GM19324 (cell line): ENCODE results near the gene AK5.
"Not testable (repeated sequence)": the region's sequence is repeated elsewhere in the genome, so short reads cannot be mapped to it uniquely, and the experiment has no call there.

Experiments used
- ATAC-seq: cut with Tn5 transposase; IDR thresholded peaks from one replicate; pipeline ENCODE4 v1.9.1; 2021; ENCODE audit warnings: mild to moderate bottlenecking, moderate library complexity; ENCODE audit not compliant: unreplicated experiment, low FRiP score

The AK5 gene

GRCh38 chr1:77283701-77284425 is 2.0 kb downstream of the AK5 start:
- ATAC-seq: no peak

GRCh38 chr1:77287535-77287934 is 5.7 kb downstream of the AK5 start:
- ATAC-seq: no peak

GRCh38 chr1:77288275-77288674 is 6.5 kb downstream of the AK5 start:
- ATAC-seq: no peak

- ATAC-seq: no peak
These were observed 8.8 kb downstream of the AK5 start for GRCh38 chr1:77290576-77290975.

- no peak for ATAC-seq
These were observed 10.7 kb downstream of the AK5 start for GRCh38 chr1:77292551-77292950.

GRCh38 chr1:77300566-77300965 is 18.7 kb downstream of the AK5 start:
- no peak for ATAC-seq

- ATAC-seq: no peak
These were observed 21.6 kb downstream of the AK5 start for GRCh38 chr1:77303387-77303786.

GRCh38 chr1:77308889-77309621 is 27.2 kb downstream of the AK5 start:
- ATAC-seq: no peak

- ATAC-seq: no peak
These were observed 29.1 kb downstream of the AK5 start for GRCh38 chr1:77310924-77311323.

GRCh38 chr1:77312364-77312763 is 30.5 kb downstream of the AK5 start:
- not testable (repeated sequence) for ATAC-seq

GRCh38 chr1:77313491-77313890 is 31.7 kb downstream of the AK5 start:
- no peak for ATAC-seq

GRCh38 chr1:77316006-77316405 is 34.2 kb downstream of the AK5 start:
- ATAC-seq: no peak

GRCh38 chr1:77316966-77317365 is 35.1 kb downstream of the AK5 start:
- no peak for ATAC-seq

- no peak for ATAC-seq
These were observed 37.4 kb downstream of the AK5 start for GRCh38 chr1:77319036-77319705.

- no peak for ATAC-seq
These were observed 40.5 kb downstream of the AK5 start for GRCh38 chr1:77322061-77322900.

GRCh38 chr1:77333501-77333900 is 51.7 kb downstream of the AK5 start:
- ATAC-seq: no peak

- no peak for ATAC-seq
These were observed 54.9 kb downstream of the AK5 start for GRCh38 chr1:77336729-77337128.

- ATAC-seq: no peak
These were observed 57.5 kb downstream of the AK5 start for GRCh38 chr1:77339326-77339725.

GRCh38 chr1:77341195-77341594 is 59.4 kb downstream of the AK5 start:
- no peak for ATAC-seq

GRCh38 chr1:77342745-77343144 is 60.9 kb downstream of the AK5 start:
- no peak for ATAC-seq

GRCh38 chr1:77347646-77348045 is 65.8 kb downstream of the AK5 start:
- no peak for ATAC-seq
